H7 (cell line): ENCODE results near the gene SLC35G2. TPM values are rescaled to one million over a fixed set of nuclear protein-coding genes. Genes with fewer than 3 reads are reported as not detected.
"Not testable (repeated sequence)": the region's sequence is repeated elsewhere in the genome, so short reads cannot be mapped to it uniquely, and the experiment has no call there.

ENCODE experiments used
- DNase-seq: peaks from one replicate; pipeline ENCODE4 v3.0.0; 2012
- H3K27me3 ChIP-seq: 2 replicates; pipeline ENCODE4 v1.6.0; 2011; ENCODE audit warnings: mild to moderate bottlenecking, low read length; ENCODE audit not compliant: control insufficient read depth, insufficient read depth
- H3K36me3 ChIP-seq: replicated peaks from 2 replicates; pipeline ENCODE4 v1.5.1; 2011; ENCODE audit warnings: low read length; ENCODE audit not compliant: control insufficient read depth, insufficient read depth
- H3K4me3 ChIP-seq: 2 replicates; pipeline ENCODE4 v1.5.1; 2011; ENCODE audit warnings: low read depth, mild to moderate bottlenecking, control low read depth, low read length, moderate library complexity; ENCODE audit not compliant: insufficient read depth
- total RNA-seq: library from RNA; depleted of rRNA; stranded (reverse); fragments of >200 nt; shearing (Covaris generic); gene quantifications from 2 replicates; pipeline ENCODE4 v1.2.3, GENCODE V29; 2014

The SLC35G2 gene
- total RNA-seq, 1 experiment from 2014 or later: 7.2 TPM

- no peaks in the 10 kb centered on the region for H3K27me3 ChIP-seq
- no peak overlapping the region for H3K4me3 ChIP-seq
- DNase-seq: no peak
- H3K36me3 ChIP-seq: no peaks in the 10 kb centered on the region; the same call in 1 of the 2 replicates
These were observed 25.8 kb downstream of the SLC35G2 start for GRCh38 chr3:136844724-136845123.

GRCh38 chr3:136852180-136852579, 33.3 kb downstream of the SLC35G2 start:
- H3K27me3 ChIP-seq: no peaks in the 10 kb centered on the region
- peaks cover 3% of the 10 kb centered on the region for H3K36me3 ChIP-seq
- DNase-seq: no peak
- no peak overlapping the region for H3K4me3 ChIP-seq

GRCh38 chr3:136856665-136857064, 37.7 kb downstream of the SLC35G2 start:
- peaks cover 3% of the 10 kb centered on the region for H3K36me3 ChIP-seq
- DNase-seq: no peak
- H3K27me3 ChIP-seq: no peaks in the 10 kb centered on the region
- no peak overlapping the region for H3K4me3 ChIP-seq

GRCh38 chr3:136858381-136858780, 39.5 kb downstream of the SLC35G2 start:
- Histone ChIP-seq H3K4me3 (no peak overlapping the region), H3K27me3 (no peaks in the 10 kb centered on the region), H3K36me3 (peaks cover 3% of the 10 kb centered on the region)
- no peak for DNase-seq

GRCh38 chr3:136860541-136860940, 41.6 kb downstream of the SLC35G2 start:
- H3K4me3 ChIP-seq: peak overlapping the region; percentile 92
- H3K27me3 ChIP-seq: no peaks in the 10 kb centered on the region
- DNase-seq: peak; percentile 40
- H3K36me3 ChIP-seq: no peaks in the 10 kb centered on the region; the same call in 1 of the 2 replicates

GRCh38 chr3:136861890-136862616, 43.1 kb downstream of the SLC35G2 start, which contains the start of gene NCK1:
Gene NCK1, plus strand, starts transcription at chr3:136862208. Its CDS starts 65,794 bp downstream, at chr3:136928002.
- peak; percentile 95 for DNase-seq
- Histone ChIP-seq H3K4me3 (peak within 1 kb of the TSS; percentile 92), H3K36me3 (no peaks in the 10 kb centered on the region), H3K27me3 (no peaks in the 10 kb centered on the region)

GRCh38 chr3:136862617-136863322, 43.8 kb downstream of the SLC35G2 start:
- no peaks in the 10 kb centered on the region for H3K27me3 ChIP-seq
- no peaks in the 10 kb centered on the region for H3K36me3 ChIP-seq
- peak; percentile 79 for DNase-seq
- H3K4me3 ChIP-seq: peak overlapping the region; percentile 92

- Histone ChIP-seq H3K27me3 (no peaks in the 10 kb centered on the region), H3K36me3 (peaks cover 2% of the 10 kb centered on the region; the same call in 1 of the 2 replicates), H3K4me3 (no peak overlapping the region)
- no peak for DNase-seq
These were observed 50.4 kb downstream of the SLC35G2 start for GRCh38 chr3:136869282-136869681.

GRCh38 chr3:136872258-136872657, 53.3 kb downstream of the SLC35G2 start:
- H3K4me3 ChIP-seq, DNase-seq, H3K36me3 ChIP-seq, H3K27me3 ChIP-seq: not testable (repeated sequence)

- DNase-seq, H3K4me3 ChIP-seq, H3K27me3 ChIP-seq, H3K36me3 ChIP-seq: not testable (repeated sequence)
These were observed 60.6 kb downstream of the SLC35G2 start for GRCh38 chr3:136879510-136879909.

- no peaks in the 10 kb centered on the region; the same call in 1 of the 2 replicates for H3K36me3 ChIP-seq
- no peaks in the 10 kb centered on the region for H3K27me3 ChIP-seq
- H3K4me3 ChIP-seq: no peak overlapping the region
- DNase-seq: no peak
These were observed 63.6 kb downstream of the SLC35G2 start for GRCh38 chr3:136882571-136882970.

GRCh38 chr3:136883967-136884720, 65.2 kb downstream of the SLC35G2 start:
- Histone ChIP-seq H3K36me3 (no peaks in the 10 kb centered on the region; the same call in 1 of the 2 replicates), H3K4me3 (no peak overlapping the region), H3K27me3 (no peaks in the 10 kb centered on the region)
- no peak for DNase-seq

- no peaks in the 10 kb centered on the region for H3K27me3 ChIP-seq
- no peak overlapping the region for H3K4me3 ChIP-seq
- DNase-seq: no peak
- no peaks in the 10 kb centered on the region for H3K36me3 ChIP-seq
These were observed 66.7 kb downstream of the SLC35G2 start for GRCh38 chr3:136885357-136886213.

GRCh38 chr3:136889947-136890346, 71.0 kb downstream of the SLC35G2 start:
- no peak overlapping the region for H3K4me3 ChIP-seq
- no peaks in the 10 kb centered on the region for H3K36me3 ChIP-seq
- no peaks in the 10 kb centered on the region for H3K27me3 ChIP-seq
- DNase-seq: no peak
